ENCODE measurements around the gene ZNF189. TPM values are rescaled to one million over a fixed set of nuclear protein-coding genes. Genes with fewer than 3 reads are reported as not detected.

Gene ZNF189
- polyA plus RNA-seq, 4 donors = 35.6 to 50.5 (median 43.9) TPM

DNA sequence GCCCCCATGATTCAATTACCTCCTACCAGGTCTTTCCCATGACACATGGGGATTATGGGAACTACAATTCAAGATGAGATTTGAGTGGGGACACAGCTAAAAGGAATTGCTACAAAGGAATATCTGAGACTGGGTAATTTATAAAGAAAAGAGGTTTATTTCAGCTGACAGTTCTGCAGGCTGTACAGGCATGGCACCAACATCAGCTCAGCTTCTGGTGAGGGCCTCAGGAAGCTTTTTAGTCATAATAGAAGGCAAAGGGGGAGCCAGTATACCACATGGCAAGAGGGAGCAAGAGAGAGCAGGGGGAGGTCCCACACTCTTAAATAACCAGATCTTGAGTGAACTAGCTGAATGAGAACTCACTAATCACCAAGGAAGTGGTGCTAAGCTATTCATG, 48.1 kb downstream of the ZNF189 start:
- DNase-seq (ENCODE audit: low read depth in 4 of 4, low spot score in 2 of 4) = no peak

DNA sequence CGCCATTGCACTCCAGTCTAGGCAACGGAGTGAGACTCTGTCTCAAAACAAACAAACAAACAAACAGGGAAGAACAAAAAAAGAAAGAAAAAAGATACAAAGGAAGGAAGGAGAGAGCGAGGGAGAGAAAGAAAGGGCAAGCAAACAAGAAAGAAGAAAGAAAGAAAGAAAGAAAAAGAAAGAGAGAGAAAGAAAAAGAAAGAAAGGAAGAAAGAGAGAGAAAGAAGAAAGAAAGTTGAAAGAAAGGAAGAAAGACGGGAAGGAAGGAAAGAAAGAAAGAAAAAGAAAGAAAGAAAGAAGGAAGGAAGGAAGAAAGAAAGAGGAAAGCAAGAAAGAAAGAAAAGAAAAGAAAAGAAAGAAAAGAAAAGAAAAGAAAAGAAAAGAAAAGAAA, 50.0 kb downstream of the ZNF189 start:
- no peak for DNase-seq (ENCODE audit: low read depth in 4 of 4, low spot score in 2 of 4)

DNA sequence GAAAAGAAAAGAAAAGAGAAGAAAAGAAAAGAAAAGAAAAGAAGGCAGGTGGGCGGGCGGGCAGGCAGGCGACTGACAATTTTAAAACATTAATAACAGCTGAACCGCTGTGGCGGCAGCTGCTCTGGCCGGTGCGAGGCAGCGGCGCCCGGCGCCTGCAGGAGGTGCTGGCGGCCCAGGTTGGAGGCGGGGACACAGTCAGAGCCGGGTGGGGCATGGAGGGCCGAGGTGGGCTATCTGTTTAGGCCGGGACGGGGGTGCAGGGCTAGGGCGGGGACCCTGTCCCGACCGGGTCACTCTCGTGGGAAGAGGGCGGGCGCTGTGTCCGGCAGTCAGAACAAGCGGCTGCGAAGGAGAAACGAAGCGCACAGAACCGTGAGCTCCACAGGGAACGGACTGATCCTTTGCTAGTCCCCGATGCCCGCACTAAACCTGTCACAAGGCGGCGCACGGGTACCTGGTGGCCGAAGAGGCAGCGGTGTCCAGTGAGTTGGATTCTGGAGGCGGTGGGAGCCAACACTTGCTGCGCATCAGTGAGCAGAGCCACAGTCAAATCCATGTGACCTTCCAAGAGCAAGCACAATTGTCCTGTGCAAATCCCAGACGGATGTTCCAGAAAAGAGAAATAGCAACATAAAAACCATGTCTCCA, 50.5 kb downstream of the ZNF189 start:
- peak; percentile 37 to 56 (median 46) for DNase-seq (ENCODE audit: low read depth in 4 of 4, low spot score in 2 of 4)

DNA sequence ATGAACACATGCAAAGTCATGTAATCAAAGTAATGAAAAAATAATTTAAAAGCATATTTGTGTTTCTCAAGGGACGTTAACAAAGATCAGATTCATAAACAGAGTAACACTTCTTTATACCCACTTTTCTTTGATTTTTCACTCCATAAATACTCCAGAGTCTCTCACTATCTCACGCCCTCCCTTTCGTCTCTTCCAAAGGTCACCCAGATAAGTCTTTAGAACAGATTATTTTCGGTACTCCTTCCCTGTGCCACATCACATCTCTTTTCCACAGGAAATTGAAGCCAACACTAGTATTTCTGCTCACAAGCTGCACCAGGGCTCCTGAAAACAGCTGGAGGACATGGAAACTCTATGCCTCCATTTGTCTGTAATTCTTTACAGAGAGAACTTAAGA, 52.3 kb downstream of the ZNF189 start:
- DNase-seq (ENCODE audit: low read depth in 4 of 4, low spot score in 2 of 4) = no peak

DNA sequence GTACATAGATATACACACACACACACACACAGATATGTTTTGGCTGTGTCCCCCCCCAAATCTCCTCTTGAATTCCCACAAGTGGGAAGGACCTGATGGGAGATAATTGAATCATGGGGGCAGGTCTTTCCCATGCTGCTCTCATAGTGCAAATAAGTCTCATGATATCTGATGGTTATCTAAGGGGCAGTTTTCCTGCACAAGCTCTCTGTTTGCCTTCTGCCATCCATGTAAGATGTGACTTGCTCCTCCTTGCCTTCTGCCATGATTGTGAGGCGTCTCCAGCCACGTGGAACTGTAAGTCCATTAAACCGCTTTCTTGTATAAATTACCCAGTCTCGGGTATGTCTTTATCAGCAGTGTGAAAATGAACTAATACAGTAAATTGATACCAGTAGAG, 52.8 kb downstream of the ZNF189 start:
- no peak for DNase-seq (ENCODE audit: low read depth in 4 of 4, low spot score in 2 of 4)

DNA sequence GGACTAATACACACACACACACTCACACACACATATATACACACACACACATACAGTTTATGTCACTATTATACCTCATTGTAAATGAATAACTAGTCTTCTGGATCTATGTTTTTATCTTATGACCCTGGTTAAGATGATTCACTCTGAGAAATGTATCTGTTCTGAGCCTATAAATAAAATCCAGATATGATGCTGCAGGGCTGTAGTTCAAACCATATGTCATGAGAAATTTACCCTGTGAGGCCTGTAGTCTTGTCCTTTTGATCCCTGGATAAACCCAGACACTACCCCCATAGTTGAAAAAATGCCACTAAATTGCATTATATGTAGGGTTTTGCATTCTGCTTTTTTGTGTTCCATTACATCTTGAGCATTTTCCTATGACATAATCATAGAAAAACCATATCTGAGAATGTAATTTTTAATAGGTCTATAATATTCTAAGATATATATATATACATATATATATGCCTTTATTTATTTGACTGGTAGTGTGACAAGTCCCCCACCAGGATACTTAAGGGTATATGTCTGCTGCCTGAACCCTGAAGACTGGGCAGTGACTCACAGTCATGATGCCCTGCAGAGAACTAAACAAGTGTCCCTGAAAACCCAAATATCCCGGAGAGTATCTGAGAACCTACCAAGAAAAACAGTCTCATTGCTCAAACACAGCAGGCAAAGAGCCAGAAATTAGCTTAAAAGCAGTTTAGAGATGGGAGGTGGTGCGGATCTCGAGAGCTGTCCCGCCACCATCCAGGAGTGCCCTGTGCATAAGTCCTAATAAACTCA, 55.3 kb downstream of the ZNF189 start:
- no peak for DNase-seq (ENCODE audit: low read depth in 4 of 4, low spot score in 2 of 4)

DNA sequence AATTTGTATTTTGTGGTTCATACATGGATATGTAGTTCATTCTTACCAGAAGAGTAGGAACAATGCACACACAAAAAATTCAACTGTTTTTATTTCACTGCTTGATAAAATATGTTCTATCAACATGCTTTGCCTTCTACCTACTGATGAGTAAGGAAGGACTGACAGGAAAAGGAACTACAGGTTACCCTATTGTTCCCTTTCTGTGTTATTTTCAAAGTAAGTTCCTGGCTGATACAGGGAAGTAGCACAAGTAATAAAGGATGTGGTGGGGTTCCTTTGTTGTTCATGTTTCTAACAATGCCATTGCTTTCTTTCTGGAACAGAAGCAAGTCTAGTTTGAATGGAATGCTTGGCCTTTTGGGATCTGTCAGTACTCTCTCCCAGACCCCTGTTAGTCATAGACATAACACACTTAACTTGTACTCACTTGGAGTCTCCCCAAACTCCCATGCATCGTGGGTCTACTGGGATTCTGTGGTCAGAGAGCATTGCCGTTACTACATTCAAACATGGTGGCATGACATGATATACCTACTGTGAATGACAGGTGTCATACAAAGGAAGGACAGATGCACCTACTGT, 57.1 kb downstream of the ZNF189 start:
- no peak for DNase-seq (ENCODE audit: low read depth in 4 of 4, low spot score in 2 of 4)

DNA sequence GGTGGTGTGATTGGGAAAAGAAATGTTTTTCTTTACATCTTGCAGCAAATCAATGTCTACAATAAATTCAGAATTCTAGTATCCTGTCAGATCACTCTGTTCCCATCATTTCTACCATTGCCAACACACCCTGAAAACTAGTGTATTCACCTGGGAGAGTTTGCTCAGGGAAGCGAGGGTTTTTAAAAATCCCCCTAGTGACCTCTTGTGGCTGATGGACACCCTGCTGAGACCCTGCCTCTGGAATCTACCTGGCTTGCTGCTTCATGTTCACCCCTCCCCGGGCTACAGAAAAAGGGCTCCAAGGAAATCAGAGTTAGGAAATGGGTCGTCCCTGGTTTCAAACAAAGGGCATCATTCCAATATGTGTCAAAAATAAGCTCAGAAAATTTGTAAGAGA, 58.4 kb downstream of the ZNF189 start:
- DNase-seq (ENCODE audit: low read depth in 4 of 4, low spot score in 2 of 4) = no peak

DNA sequence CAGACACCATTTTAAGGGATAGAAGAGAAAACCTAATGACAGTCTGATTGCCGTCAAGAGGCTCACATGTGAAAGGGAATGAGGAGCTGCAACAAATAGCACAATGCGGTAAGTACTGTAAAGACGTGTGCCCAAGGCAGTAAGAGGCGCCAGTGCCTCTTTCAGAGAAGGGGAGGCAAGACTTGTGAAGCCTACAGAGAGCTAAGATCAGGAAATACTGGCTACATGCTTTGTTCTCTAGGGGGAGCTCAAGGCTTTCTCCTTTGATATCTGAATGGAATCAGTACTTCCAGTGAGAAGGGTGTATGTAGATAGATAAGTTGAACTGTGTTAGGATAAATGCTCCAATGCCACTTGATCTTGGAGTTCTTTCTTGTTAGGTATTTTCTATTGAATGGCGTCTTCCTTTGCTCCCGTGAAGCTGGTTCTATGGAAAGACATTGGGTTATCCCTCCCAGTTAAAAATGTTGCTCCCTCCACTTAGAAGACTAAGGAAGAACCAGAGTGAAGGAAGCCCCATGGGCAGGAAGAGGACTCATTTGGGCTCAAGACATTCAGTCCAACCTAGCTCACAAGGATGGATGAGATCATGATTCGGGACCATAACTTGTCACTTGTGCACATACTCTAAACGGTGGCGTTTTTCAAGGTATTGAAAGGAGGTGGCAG, 60.4 kb downstream of the ZNF189 start:
- DNase-seq (ENCODE audit: low read depth in 4 of 4, low spot score in 2 of 4) = peak in 3 of 4 donors; percentile 37 to 67 (median 39)

Other genes starting within 250 kb of the ZNF189 start
- under 1 TPM; 0.05 to 0.68 (median 0.25) TPM for gene BAAT, start 13.8 kb upstream of the ZNF189 start, polyA plus RNA-seq (ENCODE audit: insufficient read length in 4 of 4)
- 10 to 100 TPM; 20.3 to 29.2 (median 25.3) TPM for gene MRPL50, start 233 bp upstream of the ZNF189 start, polyA plus RNA-seq (ENCODE audit: insufficient read length in 4 of 4)
- gene ALDOB, start 36.9 kb downstream of the ZNF189 start, polyA plus RNA-seq (ENCODE audit: insufficient read length in 4 of 4) = 100 to 1,000 TPM; 634 to 947 (median 782) TPM
- gene RNF20, start 135.0 kb downstream of the ZNF189 start, polyA plus RNA-seq (ENCODE audit: insufficient read length in 4 of 4) = 10 to 100 TPM; 50.1 to 67.4 (median 57.4) TPM
- under 1 TPM in 2 of 4 donors, not detected in 2; 0.04 to 0.09 TPM for gene PPP3R2, start 196.1 kb downstream of the ZNF189 start, polyA plus RNA-seq (ENCODE audit: insufficient read length in 4 of 4)